Frontal cortex (tissue), 4 donors: ENCODE results near the gene KCNMB1. TPM values are rescaled to one million over a fixed set of nuclear protein-coding genes. Genes with fewer than 3 reads are reported as not detected.

Source experiments
- DNase-seq, 2 donors: peaks; one replicate each; pipeline ENCODE4 v3.0.0; 2012; ENCODE audit warnings: low spot score in 2 of 2
- FAIRE-seq: peaks from 2 replicates; lab custom pipeline; 2012; peaks lifted over from hg19 to GRCh38; lab: Jason Lieb, UNC
- total RNA-seq: library from RNA; depleted of rRNA; stranded (reverse); fragments of >200 nt; gene quantifications from one replicate; pipeline ENCODE4 v1.2.3, GENCODE V29; 2014
- donor health status: control.
- donor health status: control.
- donor health status: control.

KCNMB1 gene
- total RNA-seq, 1 donor from 2014 or later = under 0.01 TPM

DNA sequence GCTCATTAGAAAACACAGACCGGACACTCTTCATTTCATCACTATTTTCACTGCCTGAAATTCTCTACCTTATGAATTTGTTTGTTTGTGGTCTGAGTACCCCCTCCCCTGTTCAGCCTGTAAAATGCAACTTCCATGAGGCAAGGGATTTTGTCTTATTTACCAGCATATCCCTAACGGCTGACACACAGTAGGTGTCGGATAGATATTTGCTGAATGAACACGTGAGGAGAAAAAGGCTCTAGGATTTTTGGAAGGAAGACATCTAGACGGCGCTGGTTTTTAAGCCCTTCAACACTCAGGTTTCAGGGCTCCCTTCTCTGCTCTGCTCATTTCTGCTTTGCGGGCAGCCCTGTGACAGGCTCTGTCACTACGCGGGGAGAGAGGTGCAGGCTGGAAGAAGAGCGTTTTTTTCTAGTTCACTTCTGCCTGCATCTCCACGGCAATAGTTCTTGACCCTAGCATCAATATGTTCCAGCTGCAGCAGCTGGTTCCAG, 41.0 kb downstream of the KCNMB1 start:
- DNase-seq (no peak), FAIRE-seq (no peak)

DNA sequence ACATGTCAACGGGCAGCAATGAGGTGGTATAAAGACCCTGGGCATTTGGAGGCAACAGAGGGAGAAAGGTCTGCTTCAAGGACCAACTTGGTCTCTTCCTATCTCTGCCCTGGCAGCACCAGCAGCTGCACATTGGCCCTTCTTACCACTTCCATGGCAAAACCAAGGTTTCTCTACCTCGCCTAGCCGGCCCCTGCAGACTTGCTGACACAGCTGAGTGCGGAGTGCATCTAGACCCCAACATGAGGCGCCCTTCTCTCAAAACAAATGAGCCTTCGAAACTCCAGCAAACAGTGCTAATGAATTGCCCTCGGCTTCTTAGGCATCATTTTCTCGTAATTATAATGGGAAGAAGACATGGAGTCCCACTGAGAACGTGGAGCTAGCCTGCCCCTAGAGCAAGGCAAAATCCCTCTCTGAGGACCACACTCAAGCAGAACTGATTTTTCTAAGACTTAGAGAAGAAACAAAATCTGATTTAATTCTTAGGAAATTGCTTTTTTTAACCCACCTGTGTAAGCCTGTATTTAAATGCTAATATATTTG, 42.1 kb downstream of the KCNMB1 start:
- no peak for FAIRE-seq
- no peak for DNase-seq

DNA sequence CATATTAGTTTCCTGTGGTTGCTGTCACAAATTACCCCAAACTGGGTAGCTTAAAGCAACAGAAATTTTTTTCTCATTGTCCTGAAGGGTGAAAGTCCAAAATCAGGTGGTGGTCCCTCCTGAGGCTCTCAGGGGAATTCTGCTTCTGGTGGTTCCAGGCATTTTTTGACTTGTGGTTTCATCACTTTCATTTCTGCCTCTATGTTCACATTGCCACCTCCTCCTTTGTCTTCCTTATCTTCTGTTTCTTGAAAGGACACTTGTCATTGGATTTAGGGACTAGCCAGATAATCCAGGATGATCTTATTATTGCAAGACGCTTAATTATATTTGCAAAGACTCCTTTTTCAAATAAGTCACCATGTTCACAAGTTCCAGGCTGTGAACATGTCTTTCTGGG, 43.2 kb downstream of the KCNMB1 start:
- FAIRE-seq (no peak), DNase-seq (no peak)

DNA sequence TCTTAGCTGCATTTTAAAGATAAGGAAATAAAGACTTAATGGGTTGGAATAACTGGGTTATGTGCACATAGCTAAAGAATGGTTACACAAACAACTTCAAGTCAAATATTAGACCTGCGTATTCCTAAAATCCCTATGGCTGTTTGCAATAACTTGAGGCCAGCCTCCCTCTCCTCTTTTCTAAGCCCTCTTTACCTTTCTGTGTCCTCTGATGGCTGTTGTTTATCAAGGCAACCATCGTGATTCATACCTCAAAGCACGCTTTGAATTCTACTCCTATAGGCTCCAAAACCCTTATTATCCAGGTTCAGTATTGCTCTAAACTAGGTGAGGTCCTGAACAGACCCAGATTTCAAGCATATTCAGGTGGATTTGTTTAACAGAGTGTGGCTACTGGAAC, 46.0 kb downstream of the KCNMB1 start:
- no peak for DNase-seq
- no peak for FAIRE-seq

DNA sequence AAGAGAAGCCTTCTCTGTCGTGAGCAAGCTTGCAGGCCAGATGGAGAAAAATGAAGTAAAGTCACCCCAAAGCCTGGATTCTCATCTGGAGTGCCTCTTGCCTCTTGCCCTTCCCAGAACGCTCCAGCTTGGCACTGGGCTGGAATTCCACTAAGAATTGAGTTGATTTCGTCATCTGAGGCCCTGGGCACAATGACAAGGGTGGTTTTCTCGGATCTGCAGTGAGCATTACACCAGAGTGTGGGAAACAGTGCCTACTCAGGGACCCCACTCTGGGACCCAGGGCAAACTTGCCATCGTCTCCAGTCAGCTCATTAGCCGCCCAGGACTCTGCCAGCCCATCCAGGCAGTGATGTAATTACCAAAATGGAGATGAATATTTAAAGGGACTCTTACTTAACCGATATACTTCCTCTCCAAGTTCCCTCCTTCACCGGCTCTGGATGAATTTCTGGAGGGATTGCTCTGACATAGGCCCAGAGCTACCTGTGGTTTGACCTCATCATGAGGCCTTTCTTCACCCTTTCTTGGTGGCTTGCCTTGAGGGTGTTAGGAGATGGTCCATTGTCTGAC, 46.9 kb downstream of the KCNMB1 start:
- no peak for DNase-seq
- FAIRE-seq = no peak

DNA sequence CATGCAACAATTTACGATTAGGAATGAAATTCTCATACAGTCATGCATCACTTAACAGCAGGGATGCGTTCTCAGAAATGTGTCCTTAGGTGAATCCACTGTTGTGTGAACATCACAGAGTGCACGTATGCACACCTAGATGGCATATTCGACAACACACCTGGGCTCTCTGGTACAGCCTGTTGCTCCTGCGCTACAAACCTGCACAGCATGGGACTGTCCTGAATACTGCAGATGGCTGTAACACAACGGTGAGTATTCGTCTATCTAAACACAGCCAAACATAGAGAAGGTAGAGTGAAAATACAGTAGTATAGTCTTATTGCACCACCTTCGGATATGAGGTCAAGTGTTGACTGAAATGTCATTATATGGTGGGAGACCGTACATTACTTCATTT, 47.6 kb downstream of the KCNMB1 start:
- FAIRE-seq = no peak
- DNase-seq = no peak

DNA sequence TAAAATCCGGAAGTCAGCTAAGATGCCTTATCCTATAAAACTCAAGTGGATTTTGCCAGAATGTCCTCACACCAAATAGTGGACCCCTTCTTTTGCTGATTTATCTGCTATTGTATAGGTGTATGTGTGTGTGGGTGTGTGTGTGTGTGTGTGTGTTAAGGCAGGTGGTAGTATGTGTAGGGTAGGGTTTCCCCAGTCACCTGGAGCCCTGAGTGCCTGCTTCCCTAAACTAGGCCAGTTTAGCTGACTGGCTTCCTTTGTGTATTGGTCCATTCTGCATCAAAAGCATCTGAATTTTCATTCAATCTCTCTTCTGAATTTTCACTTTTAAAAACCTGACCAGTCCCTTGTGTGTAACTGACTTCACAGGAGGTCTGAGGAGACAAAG, 49.4 kb downstream of the KCNMB1 start:
- no peak for DNase-seq
- FAIRE-seq = no peak

DNA sequence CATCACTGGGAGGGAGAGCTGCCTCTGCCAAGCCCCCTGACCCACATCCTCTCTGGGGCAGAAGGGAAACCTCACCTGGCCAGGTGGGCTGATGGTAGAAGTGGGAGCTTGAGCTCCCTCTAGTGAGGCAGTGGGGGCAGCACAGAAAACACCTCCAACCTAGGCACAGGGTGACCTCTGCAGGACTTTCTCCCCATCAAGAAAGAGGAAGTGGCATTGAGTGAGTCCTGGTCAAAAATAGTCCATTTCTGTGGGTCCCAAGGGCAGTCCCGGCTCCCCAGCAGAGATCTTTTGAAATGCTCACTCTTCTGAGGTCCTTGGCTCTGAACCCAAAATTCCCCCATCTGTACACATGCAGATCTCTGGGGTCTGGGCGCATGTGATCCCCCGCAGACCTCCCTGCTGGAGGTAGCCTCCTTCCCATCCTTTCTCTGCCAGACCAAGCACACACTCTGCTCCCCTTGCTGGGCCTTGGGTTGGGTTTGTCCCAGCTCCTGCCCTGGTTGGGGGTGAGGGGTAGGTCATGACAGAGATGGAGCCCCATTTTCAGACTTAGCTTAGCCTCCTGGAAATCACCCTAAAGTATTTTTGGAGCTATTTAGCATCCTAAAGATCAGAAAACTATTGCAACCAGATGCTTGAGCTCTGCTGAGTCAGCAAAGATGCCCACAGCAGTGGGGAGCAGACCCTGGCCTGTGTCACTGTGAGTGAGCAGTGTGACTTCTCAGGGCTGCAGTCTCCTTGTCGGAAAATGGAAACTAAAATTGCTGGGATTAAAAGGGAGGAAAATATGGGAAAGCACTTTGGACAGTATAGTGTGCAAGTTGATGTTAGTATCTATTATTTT, 50.0 kb downstream of the KCNMB1 start:
- DNase-seq = no peak
- FAIRE-seq = no peak

DNA sequence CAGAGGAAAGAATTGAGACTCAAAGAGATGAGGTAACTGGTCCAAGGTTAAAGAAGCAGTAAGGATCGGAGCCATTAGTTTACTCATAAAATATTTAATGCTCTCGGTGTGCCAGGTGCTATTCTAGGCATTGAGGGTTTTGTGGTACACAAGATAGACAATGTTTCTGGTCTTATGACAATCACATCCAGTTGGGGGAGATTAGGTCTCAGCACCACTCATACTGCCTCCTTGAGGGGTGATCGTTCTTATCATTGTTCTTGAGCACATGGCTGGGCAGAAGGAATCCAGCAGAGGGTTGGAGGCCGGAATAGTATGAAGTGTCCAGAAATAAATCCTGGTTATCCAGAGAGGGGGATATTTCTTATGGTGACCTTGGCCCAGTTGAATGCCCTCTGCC, 50.9 kb downstream of the KCNMB1 start:
- FAIRE-seq (no peak), DNase-seq (no peak)

DNA sequence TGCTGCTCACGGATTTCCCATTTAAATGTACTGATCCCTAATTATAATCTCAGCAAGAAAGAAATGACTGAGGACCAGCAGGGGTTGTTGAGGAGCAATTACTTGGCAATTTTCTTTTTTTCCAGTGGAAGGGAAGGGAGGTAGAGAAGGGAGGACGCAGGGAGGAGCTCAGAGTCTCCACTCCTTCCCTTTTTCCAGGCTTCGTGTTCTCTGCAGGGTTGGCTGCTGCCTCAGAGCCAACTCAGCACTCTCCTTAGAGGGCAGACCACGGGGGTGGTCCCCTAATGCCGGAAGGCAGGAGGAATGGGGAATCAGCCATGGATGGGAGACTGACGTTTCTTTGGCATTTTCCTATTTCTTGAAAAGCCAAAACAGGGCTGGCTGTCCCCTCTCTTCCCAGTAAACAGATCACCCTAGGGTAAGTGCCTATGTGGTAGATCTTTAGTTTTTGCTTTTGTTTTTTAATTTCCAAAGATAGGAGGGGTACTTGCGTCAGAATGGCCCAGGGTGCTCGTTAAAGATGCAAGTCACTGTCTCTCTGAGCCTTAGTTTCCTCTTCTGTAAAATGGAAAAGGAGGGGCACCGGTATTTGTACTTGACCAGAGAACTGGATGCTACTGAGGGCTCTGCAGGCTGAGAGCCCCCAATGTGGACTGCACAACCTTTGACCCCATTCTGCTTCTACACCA, 52.0 kb downstream of the KCNMB1 start:
- no peak for FAIRE-seq
- DNase-seq = no peak

DNA sequence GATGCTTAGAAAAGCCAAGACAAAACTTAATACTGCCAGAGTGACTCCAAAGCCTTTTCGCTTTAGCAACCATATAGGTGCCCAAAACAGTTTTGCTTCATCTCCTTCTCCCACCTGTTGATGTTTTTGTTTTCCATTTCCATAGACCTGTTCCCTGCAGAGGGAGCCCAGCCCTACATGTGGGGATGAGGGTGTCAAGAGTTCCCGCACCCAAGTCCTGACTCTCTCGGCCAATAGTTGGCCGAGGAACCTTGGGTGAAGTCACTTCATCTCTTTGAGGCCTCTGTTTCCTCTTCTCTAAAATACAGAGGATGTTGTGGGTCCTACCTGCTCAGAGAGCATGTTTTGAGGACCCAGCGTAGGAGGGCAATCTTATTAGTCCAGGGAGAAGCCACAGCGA, 53.1 kb downstream of the KCNMB1 start:
- DNase-seq (no peak), FAIRE-seq (no peak)

DNA sequence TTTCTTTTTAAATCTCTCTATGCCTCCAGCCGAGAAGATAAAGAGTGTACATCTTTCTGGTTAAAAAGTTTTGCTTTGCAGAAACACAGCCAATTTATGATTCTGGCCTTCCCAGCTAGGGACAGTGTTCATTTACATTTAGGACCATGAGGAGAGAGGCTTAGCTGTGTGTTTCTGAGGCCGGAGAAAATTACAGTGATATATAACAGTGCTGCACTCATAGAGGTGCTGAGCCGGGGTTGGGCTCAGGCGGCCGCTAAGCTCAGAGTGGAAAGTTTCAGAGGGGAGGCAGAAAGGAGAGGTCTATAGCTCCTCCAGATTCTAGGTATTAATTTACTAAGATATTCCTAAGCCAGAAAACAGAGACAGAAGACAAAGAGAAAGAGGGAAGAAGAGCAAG, 54.5 kb downstream of the KCNMB1 start:
- FAIRE-seq = no peak

DNA sequence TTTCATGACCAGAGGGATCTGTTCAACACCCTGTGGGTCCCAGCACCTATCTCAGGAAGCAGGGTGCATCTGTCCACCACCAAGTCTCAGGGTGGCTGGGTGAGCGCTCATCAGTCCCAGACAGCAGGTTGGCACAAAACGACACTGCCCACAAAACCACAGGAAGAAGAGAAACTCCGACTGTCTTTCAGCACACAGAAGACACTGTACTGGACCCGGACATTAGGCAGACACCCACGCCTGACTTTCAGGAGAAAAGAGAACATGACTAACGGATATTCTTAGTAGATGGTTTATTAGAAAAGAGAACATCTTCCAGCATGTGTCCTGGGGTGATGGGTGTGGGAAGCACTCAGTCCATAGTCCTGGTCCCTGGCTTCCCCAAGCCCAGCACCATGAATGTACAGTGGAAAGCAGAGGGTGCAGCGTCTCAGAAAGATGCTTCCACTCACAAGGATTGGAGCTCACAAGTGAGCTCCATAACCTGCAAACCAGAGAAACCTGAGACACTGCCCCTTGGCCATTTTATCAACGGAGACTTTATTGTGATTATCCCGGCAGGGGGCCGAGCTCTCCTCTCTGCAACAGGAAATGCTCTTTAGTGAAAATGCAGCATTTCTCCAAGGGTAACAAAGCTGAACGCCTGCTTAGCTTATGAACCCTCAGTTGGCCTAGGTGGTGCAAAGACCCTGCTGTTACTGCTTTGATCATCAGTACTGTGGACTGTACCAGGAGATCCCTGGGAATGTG, 55.8 kb downstream of the KCNMB1 start:
- no peak for DNase-seq
- no peak for FAIRE-seq

More for the DNA sequence above, 54.5 kb downstream of the KCNMB1 start:
- no peak for DNase-seq

DNA sequence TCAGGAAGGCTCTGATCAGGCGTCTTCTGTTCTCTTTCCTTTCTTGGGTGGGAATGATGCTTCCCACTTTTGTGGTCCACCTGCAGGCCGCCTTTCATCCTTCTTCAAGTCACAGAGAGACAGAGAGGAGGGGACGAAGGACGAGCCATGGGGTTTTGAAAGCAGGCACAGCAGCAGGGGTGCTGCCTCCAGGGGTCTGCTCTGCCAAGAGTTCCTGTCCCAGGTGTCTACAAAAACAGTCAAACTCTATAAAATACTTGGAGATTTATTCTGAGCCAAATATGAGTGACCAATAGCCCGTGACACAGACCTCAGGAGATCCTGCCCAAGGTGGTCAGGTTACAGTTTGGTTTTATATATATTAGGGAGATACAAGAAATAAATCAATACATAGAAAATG, 57.1 kb downstream of the KCNMB1 start:
- DNase-seq (no peak), FAIRE-seq (no peak)

DNA sequence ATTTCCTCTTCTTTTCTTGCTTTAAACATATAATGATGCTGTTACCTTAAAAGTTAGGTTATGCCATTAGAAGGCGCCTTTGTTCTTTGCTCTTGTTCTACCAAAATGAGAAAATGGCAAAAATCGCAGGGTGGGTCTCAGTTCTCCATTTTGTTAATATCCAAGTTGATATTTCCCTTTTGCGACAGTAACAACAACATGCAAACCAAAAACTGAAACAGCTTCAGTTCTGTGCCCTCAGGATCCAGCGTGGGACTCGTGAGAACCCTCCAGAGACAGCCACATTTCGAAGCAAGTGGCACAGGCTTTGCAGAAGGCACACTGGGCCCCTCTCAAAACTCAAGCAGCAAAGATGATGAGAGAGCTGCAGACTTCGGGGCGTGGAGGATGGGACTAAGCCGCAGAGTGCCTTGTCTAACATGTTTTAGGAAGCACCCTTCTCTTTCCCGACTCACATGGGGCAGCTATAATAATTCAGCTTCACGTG, 58.6 kb downstream of the KCNMB1 start:
- no peak for FAIRE-seq
- no peak for DNase-seq

DNA sequence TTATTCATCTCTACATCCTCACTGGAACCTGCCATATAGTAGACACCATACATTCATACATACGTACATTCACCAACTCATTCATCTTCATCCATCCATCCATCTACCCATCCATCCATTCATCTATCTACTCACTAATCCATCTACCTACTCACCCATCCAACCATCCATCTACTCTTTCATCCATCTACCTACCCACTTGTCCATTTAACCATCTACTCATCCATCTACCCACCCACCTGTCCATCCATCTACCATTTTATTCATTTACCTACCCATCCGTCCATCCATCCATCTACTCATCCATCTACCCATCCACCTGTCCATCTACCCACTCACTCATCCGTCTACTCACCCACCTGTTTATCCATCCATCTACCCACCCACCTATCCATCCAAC, 59.6 kb downstream of the KCNMB1 start:
- no peak for DNase-seq
- no peak for FAIRE-seq

DNA sequence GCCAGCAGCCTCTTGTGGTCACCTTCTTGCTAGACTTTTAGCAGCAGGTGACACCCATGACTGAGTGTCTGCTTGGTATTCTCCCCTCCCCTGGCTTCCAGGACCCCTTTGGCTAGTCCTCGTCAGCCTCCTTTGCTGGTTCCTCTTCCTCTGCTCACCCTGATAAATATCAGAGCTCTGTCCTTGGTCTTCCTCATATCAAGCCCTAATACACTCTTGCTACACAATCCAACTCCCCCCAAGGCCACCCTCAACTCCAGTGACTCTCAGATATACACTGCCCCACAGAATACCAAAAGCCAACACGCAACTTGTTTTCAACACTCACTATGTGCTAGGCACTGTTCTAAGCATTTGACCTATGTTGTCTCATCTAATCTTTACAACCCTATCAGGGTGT, 61.3 kb downstream of the KCNMB1 start:
- FAIRE-seq (no peak), DNase-seq (no peak)

DNA sequence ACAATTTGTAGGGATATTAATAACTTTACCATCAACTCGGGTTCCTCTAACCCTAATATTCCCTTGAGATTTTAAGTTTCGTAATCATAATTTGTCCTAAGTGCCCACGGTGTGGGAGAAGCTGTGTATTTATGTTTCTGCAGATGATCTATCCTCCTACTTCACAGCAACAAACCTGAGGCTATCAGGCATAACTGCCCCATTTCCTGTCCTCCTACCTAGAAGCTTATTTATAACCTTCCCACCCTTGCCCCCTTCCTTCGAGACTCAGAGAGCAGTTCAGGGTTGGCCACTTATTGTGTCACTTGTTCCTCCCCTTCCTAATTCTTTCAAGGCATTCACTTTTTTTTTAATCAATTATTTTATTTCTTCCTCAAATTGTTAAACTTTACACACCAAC, 62.0 kb downstream of the KCNMB1 start:
- FAIRE-seq = no peak
- DNase-seq = no peak
